ENCODE data around the gene KCNQ2.
"Not testable (repeated sequence)": the region's sequence is repeated elsewhere in the genome, so short reads cannot be mapped to it uniquely, and the experiment has no call there.

Gene KCNQ2

DNA sequence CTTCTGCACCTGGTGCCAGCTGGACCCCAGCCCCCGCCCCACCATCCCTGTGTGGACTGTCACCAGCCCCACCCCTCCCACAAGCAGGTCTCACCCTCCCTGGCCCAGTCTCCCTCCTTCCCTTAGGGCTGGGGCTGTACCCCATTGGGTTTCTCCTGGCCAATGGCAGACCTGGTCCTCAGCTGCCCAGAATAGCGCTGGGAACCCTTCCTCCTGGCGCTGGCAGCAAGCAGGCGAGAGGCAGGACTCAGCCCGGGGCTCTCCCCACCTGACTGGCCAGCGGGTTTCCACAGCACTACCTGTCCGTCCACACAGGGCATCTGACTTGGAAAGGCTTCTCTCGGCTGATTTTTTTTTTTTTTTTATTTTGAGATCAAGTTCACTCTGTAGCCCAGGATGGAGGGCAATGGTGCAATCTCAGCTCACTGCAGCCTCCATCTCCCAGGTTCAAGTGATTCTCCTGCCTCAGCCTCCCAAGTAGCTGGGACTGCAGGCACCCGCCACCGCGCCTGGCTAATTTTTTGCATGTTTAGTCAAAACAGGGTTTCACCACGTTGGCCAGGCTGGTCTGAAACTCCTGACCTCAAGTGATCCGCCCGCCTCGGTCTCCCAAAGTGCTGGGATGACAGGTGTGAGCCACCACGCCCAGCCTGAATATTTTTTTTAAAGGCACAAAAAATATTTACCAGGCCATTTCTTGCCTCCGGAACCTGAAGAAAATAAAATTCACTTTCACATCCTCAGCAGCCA is 89.7 kb downstream of the KCNQ2 start:
- no peak for DNase-seq

DNA sequence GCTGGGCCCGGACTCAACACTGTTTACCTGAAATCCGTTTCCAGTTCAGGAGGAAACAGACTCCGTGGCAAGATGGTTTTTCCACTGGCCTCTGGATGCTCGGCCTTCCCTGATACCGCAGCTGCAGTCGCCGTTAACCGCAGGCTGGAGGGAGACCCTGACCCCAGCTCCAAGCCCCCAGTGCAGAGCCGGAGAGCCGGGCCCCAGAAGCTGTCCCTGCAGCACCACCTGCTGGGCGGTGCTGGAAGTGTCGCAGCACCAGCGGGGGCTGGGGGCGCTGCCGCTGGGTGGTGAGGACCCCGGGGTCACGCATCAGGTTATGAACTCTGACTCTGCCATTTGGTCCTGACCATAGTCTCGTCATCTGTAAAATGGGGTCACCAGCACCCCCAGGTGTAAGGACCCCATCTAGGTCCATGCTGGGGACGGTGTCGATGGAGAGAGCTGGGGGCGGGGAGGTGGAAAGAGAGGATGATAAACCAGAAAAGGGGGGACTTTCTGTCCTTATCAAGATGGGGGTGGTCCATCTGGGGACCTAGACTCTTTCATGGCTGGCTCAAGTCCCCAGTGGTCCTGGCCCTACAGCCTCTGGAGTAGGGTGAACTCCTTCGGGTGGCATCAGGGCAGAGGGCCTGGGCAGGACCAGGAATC is 90.5 kb downstream of the KCNQ2 start:
- DNase-seq = no peak

DNA sequence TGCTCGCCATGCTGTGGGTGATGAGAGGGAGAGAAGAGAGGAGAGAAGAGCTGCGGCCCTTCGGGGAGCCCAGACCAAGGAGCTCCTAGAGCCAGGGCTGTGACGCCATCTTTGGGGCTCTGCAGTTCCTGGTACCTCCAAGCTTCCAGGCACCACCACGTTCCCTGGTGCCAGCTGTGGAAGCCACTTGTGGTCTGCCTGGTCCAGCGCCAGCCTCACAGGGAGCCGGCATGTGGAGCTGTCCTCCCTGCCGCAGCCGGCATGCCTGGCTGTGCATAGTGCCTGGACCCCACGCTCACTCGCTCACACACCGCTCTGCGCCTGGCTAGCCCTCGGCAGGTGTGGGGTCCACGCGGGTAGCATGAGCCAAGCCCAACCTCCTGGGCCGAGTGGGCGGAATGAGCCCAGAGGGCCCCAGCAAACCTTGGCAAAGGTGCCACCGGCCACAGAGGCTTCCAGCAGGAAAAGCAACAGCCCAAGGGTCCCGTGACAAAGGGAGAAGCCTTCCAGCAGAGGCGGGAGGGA is 92.0 kb downstream of the KCNQ2 start:
- no peak for DNase-seq

DNA sequence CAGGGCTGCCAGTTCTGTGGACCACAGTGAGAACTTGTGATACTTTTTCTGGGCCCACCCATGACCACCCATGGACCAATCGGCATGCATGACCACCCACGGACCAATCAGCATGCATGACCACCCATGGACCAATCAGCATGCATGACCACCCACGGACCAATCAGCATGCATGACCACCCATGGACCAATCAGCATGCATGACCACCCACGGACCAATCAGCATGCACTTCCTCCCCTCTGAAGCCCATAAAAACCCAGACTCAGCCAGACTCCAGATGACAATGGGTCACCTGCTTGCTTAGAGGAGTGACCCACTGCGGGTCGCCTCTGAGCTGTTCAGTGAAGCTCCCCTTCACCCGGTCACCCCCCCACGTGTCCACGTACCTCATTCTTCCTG is 92.6 kb downstream of the KCNQ2 start:
- DNase-seq = not testable (repeated sequence)

DNA sequence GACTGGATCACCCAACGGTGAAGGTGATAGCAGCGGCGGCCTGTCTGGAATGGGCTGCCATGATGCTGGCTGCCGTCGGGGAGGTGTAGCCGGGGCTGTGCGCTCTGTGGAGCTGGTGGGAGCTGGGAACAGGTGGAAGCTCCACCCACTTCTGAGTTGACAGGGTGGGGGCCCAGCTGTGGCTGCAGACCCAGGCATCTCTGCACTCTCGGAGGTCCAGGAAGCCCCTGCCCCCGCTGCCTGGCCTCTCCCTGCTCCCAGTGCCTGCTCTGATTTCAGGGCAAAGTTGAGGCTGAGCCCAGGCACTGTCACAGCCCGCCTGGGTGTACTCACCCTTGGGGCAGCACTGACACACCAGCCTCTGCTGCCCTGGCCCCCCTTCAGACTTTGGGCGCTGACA is 93.2 kb downstream of the KCNQ2 start:
- no peak for DNase-seq

DNA sequence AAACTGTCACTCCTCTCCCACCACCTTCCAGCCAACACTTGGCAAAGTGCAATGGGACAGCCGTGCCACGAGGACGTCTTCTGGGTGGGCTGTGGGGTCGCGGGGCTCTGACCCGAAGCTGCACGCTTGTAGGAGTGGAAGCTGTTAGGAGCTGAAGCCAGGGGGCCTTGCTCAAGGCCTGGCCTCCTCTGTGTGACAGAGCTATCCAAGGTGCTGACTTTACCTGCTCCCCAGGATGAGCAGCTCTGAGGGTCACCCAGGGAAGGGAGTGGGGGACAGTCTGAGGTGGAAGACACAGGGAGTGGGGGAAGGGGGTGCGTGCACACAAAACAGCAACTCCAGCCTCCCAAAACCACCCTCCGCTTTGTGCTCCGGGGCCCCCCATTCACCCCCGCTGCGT is 93.8 kb downstream of the KCNQ2 start:
- no peak for DNase-seq

DNA sequence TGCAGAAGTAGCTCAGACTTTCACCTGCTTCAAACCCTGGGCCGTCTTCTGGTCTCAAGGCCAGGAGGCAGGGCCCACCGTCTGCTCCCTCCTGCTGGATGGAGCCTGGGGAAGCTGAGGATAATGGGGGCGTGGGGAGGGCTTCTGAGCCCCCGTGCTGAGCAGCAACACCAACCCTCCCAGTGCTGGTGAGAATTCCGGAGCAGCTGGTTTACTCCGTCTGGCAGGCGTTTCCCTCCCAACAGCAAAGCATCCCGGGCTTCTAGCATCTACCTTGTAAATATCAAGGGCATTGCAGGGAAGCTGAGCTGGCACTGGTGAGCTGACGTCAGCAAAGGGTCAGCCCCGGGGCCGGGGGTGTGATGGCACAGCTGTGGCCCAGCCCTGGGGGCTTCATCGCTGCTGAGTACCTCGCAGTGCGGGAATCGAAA is 94.5 kb downstream of the KCNQ2 start:
- DNase-seq = no peak

DNA sequence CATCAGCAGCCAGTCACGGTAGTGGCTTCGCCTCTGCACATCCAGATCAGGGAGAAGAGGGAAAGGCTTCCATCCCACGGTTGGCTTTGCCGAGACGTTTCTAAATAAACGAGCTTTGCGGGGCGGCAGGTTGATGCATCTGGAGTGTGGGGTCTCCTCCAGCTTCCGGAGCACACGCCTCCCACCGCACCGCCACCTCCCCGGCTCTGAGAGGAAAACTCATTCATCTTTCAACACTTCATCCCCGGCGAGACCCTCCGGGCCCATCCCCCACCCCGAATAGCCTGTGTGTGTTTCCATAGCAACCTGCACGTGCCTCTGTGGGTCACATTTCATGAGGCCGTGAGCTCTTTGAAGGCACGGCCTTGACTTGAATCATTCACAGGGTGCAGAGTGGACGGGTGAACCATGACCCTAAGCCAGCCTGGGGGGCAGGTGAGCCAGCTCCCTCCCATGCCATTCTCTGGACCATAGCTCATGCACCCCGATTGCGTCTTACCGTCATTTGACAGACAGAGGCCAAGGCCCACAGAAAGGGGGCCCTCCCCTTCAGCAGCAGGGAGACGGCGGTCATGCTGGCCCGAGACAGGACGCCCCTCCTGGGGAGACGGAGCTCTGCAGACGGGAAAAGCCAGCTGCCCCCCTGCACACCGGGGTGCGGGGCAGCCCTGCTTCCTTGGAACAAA is 95.1 kb downstream of the KCNQ2 start:
- no peak for DNase-seq

DNA sequence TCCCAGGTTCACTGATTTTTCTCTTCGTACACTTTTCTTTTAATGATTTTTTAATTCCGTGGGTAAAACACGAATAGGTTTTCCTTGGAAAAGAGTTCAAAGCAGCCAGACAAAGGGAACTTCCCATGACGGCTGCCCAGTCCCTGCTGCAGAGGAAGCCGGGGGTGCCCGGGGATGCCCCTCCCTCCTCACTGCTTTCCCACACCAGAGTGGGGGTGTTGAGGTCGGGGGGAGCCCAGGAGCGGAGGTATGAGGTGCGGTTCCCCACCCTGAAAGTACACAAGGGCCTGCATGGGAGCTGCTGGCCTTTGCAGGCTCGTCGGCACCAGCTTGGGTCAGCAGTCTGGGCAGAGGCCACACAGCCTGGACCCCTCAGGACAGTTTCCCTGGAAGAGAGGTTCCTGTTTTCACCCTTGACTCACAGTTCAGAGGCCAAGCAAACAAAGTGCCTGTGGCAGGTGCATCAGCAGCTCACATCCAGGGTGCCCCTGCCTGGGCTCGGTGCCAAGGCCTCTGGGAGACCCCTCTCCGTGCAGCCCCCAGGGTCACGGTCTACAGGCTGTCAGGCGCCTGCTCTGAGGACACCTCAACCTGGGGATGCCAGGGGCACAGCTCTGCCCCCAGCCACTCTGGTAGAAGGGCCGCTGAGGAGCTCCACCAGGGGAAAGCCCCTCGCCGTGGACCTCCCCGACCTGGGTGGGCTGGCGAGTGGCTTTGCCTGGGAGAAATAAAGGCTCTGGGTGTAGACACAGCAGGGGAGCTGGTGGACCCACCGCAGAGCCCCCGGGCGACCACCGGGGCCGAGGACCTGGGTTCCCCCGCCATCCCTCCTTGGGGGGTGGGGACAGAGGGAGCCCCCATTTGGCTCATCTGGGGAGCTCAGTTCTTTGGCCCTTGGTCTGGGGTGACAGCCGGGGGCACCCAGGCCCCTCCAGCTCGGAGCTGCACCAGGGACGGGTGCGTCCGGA is 95.9 kb downstream of the KCNQ2 start:
- DNase-seq = no peak

DNA sequence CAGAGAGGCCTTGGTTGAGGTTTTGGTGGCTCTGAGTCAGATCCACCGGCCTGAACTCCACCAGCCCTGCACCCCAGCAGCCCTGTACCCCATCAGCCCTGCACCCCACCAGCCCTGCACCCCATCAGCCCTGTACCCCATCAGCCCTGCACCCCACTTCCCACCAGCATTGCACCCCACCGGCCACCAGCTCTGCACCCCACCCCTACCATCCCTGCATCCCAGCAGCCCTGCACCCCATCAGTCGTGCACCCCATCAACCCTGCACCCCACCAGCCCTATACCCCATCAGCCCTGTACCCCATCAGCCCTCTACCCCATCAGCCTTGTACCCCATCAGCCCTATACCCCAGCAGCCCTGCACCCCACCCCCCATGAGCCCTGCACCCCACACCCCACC is 97.0 kb downstream of the KCNQ2 start:
- DNase-seq = no peak

DNA sequence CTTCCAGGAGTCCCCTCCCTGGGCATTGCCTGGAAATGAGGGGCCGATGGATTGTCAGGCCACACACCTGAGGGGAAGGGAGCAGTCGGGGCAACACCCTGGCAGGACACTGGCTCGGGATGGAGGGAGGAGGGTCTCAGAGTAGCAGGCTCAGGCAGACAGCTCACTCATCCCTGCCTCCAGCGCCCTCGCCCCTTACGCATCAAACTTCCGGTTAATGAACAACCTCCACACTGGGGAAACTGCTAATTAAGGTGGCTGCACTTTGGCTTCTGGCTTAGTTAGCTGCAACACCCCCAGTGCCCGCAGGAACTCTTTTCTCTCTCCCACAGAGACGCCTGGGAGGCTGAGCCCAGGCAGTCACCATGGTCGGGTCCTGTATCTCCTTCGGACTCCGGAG is 98.0 kb downstream of the KCNQ2 start:
- DNase-seq = no peak

DNA sequence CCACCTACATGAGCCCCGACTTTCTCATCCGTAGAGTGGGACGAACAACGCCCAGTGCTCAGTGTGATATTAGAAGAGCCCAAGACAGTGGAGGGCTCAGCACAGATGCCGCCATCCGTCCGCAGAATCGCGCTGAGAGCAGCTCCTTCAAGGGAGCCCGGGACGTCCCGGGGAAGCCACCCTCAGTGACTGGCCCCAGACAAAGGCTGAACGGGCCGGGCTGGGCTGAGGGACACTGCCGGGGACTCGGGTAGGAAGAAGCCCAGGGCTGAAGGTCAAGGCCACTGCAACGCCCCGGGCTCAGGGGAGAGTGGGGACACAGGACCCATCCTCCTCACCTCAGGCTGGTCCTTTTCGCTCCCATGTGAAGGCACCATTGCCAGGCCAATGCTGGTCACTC is 98.5 kb downstream of the KCNQ2 start:
- DNase-seq = no peak

DNA sequence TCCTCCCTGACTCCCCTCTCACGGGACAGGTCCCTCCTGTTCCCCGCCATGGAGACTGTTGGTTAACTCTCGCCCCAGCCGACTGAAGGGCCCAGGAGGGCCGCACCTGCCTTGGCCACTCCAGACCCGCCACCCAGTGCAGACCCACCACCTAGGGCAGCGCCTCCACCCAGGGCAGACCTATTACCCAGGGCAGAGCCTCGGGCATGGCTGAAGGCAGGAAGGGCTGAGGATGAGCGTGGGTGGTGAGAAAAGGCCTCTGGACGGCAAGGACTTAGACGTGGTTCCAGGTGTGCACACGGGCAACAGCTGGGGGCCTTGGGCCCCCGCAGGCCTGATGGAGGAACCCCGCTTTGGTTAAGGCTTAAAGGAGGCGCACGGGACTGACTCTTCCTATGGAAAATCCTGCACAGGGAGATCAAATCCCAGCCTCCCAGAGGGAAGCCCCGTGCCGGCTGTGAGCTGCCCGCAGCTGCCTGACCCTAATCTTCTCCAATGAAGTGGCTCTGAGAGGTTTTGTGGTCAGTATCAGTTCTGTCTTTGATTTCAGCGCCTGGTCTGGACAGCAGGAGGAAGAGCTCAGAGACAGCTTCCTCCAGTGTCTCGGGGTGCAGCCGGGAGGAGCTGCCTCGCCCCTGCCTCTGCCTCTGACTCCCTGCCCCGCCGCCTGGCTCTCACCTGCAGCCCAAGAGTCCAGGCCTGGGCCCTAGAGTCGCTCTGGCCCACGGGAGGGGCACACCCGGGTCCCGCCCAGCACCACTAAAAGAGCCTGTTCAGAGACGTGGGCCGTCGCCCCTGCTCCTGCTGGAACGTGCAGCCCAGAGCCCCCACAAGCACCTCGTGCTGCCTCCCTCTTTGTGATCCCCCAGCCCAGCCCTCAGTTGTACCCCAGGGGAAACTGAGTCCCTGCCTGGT is 99.2 kb downstream of the KCNQ2 start:
- no peak for DNase-seq

DNA sequence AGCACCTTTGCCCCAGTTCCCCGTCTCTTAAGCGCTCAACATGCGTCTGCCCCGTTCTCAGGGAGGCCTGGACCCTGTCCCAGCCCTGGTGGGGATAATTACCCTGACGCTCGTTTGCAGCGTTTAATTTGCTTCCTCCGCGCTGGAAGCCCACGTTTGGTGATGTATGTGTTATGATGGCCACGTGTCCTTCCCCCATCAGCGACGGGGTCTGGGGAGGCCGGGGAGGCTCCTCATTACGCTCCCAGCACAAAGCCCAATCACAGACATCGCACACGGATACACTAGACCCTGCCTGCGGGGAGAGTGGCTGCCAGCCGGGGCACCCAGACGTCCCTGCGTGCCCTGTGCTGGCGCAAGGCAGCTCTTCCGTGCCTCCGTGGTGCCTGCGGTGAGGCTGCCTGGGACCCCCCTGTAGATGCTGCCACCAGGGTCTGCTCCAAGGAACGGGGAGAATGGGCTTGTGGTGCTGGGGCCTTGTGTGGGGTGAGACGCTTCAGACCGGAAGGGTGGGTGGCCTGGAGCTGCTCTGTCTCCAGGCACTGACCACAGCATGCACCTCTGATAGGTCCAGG is 101.1 kb downstream of the KCNQ2 start:
- no peak for DNase-seq

DNA sequence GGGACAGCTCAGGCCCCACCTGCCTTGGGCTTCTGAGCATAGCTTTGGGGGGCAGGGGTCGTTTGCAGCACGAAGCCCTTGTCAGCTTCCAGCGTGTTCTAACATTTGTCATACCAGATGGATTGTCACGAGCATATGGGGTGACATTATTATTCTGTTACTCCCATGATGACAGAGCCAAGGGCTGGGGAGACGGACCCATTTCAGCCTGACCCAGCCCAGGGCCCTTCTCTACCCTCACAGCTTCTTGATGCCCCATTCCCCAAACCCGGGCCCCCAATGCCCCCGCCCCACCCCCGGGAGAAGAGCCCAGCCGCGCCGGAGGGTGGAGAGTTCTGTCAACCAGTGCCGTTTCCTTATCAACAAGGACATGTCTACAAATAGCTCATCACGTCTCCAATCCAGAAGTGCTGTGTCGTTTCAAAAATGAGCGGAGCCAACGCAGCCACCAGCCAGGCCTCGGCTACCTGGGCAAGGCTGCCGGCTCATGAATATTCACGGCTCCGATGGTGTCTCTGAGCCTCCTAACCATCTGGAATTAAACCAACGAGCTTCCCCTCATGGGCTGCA is 101.8 kb downstream of the KCNQ2 start:
- peak in 1 of 2 experiments; percentile 48 for DNase-seq

DNA sequence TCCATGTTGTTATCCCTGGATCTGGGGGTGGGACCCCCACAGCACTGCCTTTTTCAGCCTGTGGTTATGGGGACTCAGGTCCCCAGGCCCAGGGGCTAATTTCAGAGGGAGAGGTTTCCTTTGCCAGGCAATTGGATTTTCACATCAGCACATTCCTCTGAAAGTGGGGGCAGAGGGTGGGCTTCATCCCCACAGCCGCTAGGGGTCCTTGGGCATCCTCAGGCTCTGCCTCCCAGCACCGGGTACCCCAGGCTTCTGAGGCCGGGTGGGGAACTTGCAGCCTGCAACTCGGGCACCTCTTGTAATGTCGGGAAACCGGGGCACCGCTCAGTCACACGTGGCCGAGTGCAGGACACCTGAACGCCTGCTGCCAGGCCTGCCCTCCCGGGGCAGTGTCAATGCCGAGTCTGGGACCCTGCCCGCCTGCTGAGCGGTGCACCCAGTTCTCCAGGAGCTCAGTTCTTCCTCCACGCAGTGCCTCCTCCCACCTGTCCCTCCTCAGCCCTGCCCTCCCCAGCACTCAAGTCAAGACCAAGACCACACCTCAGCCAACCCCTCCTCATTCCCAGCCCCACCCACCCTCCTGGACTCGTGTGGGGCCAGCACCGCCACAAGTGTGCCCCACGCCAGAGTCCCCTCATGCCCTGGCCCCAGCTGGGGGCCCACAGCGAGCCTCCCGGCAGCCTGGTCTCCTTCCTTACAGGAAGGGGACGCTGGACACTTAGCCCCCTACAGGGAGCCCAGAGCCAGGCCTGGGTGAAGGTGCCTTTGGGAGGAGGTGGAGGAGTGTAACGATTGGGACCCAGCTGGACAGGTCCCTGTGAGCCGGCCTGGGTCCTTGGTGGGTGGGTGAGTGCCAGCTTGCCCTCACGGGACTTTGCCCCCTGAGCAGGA is 102.5 kb downstream of the KCNQ2 start:
- DNase-seq = no peak

DNA sequence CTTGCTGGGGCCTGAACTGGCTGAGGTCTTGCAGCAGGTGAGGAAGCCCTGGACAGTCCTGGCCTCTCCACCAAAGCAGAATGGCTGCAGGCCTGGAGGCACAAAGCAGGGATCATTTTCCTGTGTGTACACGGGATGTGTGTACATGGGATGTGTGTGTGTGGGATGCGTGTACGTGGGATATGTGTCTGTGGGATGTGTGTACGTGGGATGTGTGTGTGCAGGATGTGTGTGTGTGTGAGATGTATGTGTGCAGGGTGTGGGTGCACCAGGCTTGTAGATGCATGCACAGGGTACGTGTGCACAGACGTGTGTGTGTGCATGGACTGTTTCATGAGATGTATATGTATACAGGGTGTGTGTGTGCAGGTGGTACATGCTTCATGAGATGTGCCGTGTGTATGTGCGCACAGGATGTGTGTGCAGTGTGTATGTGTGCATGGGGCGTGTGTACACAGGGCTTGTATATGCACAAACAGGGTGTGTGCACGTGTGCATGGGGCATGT is 103.4 kb downstream of the KCNQ2 start:
- DNase-seq = no peak

DNA sequence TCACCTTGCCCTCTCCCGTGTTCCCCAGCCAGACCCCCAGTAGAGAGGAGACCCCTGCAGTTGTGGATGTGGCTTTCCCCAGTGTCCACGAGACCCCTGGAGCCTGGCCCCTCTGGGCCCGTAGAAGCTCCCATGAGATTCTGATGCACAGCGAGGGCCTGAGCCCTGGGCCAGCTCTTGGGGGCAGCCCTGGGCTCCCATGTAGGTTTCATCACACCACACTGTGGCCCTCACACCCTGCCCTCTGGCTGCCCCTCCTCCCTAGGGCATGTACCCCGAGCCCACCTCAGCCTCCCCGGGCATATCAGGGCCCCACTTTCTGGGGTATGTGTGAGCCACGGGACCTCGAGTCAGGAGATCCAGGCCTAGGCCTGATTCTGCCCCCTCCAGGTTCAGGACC is 104.3 kb downstream of the KCNQ2 start:
- no peak for DNase-seq

DNA sequence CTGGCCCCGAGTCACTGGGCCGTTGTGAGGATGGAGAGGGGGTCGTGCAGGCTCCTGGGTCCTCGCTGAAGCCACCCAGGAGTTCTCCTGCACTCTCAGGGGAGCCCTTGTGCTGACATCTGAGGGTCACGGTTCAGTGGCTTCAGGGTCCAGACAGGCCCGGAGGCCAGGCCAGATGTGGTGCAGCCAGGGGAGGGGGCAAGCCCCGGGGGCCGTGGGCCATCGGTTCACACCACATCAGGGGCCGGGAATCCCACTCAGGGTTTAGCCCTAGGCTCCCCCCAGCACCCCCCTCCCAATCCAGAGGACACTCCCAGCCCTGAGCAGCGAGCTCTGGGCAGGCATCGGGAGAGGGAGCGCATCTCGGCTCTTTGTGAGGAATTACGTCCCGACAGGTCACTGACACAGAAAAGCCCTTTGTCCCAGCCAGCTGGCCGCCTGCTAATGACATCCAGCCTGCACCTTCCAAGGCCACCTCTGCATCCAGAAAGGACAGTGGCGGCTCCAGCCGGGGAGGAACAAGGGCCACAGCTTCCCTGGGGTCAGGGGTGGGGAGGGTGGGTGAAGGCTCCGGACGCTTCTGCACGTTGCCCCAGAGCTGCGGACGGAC is 104.9 kb downstream of the KCNQ2 start:
- DNase-seq = no peak
